Fibroblast of villous mesenchyme (primary cell): ENCODE data around the gene DOK6. TPM values are rescaled to one million over a fixed set of nuclear protein-coding genes. Genes with fewer than 3 reads are reported as not detected.

Experiments
- DNase-seq: peaks from one replicate; pipeline ENCODE4 v3.0.0-alpha.2; 2010; ENCODE audit warnings: low read depth
- H3K4me3 ChIP-seq: 2 replicates; pipeline ENCODE4 v1.5.1; 2011; ENCODE audit warnings: low read depth, mild to moderate bottlenecking, low read length
- total RNA-seq: library from RNA; depleted of rRNA; stranded (reverse); fragments of >200 nt; gene quantifications from 2 replicates; pipeline ENCODE4 v1.2.3, GENCODE V29; 2012
- TF ChIP-seq, protein P1 (sequence below): IDR thresholded peaks from 2 replicates; pipeline ENCODE4 v1.5.1; 2012; ENCODE audit warnings: low read depth, mild to moderate bottlenecking, low read length; ENCODE audit not compliant: insufficient read depth

Gene DOK6
- total RNA-seq, 1 donor: 6.9 TPM

DNA sequence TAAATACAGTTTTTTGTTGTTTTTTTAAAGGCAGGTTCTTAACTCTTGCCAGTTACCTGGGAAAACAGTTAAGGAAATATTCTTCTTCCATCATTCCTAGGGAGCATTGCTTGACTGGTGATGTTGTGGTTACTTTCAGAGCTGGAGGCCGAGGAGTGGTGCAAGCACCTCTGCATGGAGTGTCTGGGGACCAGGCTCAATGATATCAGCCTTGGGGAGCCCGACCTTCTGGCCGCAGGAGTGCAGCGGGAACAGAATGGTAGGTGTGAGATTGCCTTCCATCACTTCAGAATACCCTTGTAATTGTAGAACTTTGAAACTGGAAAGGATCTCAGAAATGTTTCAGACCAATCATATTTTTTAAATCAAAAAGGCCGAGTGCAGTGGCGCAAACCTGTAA, 276.9 kb downstream of the DOK6 start:
- no peak overlapping the region for H3K4me3 ChIP-seq
- no peak for DNase-seq
- TF ChIP-seq, protein P1, sequence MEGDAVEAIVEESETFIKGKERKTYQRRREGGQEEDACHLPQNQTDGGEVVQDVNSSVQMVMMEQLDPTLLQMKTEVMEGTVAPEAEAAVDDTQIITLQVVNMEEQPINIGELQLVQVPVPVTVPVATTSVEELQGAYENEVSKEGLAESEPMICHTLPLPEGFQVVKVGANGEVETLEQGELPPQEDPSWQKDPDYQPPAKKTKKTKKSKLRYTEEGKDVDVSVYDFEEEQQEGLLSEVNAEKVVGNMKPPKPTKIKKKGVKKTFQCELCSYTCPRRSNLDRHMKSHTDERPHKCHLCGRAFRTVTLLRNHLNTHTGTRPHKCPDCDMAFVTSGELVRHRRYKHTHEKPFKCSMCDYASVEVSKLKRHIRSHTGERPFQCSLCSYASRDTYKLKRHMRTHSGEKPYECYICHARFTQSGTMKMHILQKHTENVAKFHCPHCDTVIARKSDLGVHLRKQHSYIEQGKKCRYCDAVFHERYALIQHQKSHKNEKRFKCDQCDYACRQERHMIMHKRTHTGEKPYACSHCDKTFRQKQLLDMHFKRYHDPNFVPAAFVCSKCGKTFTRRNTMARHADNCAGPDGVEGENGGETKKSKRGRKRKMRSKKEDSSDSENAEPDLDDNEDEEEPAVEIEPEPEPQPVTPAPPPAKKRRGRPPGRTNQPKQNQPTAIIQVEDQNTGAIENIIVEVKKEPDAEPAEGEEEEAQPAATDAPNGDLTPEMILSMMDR: no peak

DNA sequence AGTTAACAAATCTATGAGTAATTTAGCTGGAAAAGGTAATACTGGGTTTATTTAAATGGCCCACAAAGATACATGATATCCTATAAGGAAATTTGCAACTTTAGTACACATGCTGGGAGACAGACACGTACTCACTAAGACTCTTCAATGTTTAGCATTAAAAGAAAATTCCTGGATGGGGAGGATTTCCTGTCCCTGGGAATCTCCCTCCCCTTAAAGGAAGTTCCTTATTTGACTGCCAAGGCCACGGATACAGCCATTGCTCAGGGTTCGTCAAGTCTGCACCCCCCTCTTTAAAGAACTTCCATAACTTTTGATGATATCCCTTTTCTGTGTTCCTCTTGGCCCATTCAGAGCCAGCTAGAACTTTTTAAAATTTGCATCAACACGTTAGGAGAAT, 279.4 kb downstream of the DOK6 start:
- TF ChIP-seq, protein P1: no peak
- no peak overlapping the region for H3K4me3 ChIP-seq
- no peak for DNase-seq

DNA sequence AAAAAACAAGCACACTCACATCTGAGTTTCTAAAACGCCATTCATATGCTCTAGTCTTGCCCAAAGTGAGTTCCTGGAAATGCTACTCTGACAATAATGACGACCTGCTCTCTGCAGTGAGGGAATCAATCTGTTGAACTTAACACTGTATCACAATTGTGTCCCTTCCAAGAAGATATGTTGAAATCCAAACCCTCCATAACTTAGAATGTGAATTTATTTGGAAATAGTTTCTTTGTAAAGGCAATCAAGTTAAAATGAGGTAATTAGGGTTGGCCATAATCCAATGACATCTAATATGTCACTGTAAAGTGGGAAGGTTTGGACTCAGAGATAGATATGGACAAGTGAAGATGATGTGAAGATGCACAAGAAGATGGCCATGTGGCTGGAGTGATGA, 282.5 kb downstream of the DOK6 start:
- TF ChIP-seq, protein P1: no peak
- H3K4me3 ChIP-seq: no peak overlapping the region
- DNase-seq: no peak

DNA sequence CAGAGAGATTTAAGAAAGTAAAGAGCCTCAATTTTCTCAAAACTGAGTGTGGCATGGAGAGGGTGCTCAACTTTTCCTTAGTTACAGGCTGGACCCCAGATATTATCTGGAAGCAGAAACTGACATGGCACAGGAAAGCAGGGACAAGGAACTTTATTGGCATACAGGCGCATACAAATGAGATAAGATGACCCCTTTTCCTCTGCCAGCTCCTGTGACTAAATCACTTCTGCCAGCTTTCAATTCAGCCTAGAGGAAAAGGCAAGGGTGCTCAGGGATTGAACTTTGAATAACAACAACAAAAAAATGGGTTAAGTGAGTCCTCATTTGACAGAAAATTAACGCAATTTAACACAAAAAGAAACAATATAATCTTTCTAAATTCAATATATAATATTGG, 284.1 kb downstream of the DOK6 start:
- TF ChIP-seq, protein P1: no peak
- no peak for DNase-seq

DNA sequence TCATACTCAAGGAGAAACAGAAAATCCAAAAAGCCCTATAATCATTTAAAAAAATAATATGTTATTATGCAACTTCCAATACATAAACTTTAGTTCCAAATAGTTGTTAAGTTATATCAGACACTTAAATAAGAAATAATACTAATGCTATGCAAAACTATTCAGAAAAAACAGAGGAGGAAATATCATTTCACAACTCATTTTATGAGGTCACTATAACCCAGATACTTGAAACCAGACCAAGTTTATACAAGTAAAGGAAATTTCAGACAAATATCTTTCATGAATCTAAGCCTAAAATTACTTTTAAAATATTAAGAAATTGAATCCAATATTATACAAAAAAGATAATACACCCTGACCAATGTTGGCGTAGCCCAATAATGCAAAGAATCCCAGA, 286.2 kb downstream of the DOK6 start:
- H3K4me3 ChIP-seq: no peak overlapping the region
- peak; percentile 36 for DNase-seq
- TF ChIP-seq, protein P1: no peak

More for the DNA sequence above, 284.1 kb downstream of the DOK6 start:
- no peak overlapping the region for H3K4me3 ChIP-seq

DNA sequence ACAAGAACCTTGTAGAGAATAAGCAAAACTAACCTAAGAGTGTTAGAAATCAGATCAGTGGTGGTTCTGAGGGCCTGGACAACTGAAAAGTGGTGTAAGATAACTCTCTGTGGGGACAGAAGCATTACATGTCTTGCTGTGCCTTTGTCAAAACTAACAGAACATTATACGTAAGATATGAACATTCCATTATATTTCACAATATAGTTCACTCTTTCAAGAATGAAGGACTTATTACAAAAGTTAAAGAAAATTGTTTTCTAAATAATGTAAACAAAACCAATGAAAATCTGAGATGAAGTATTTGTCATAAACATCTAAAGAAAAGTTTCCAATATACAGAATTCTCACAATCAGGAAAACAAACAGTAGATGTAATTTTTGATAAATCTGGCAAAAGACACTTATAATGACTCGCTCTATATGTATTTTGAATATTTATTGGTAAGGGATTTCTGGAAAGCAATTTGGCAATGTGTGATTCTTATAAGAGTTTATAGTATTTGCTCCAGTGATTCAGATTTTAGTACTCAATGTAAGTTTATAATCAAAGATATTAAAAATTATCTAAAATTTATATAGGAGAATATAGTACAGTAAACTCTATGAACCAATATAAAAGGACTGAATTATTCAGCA, 288.6 kb downstream of the DOK6 start:
- H3K4me3 ChIP-seq: no peak overlapping the region
- peak; percentile 39 for DNase-seq
- TF ChIP-seq, protein P1: no peak

DNA sequence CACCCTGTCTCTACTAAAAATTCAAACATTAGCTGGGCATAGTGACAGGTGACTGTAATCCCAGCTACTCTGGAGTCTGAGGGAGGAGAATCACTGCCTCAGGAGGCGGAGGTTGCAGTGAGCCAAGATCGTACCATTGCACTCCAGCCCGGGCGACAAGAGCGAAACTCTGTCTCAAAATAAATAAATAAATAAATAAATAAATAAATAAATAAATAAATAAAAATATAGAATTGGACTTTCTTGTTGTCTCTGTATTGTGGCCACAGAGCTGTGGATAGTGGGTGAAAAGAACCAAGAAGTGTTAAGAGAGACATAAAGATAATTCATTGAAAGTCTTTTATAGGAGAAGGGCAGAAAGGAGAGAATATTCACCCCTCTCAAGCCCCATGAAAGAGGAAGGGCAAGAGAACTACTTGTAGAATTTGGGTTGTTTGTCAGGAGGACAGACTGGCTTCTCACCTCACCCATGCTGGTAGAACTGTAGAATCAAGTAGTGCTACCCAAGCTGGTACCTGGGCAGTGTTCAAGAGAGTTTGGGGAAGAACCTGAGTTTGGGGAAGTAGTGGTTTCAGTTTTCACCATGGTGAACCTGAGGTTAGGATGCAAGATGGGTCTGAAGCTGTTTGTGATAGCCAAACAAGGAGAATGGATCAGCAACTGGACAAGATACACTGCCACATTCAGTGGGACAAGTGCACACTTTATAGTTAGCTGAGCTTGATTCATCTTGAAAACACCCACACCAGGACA, 290.5 kb downstream of the DOK6 start:
- no peak for DNase-seq
- TF ChIP-seq, protein P1: no peak
- no peak overlapping the region for H3K4me3 ChIP-seq
